HG02852 (cell line): ENCODE data around the gene PRLHR.

Experiments
- ATAC-seq: cut with Tn5 transposase; IDR thresholded peaks from one replicate; pipeline ENCODE4 v1.9.1; 2021; ENCODE audit warnings: mild to moderate bottlenecking, moderate library complexity; ENCODE audit not compliant: unreplicated experiment

Gene PRLHR

DNA sequence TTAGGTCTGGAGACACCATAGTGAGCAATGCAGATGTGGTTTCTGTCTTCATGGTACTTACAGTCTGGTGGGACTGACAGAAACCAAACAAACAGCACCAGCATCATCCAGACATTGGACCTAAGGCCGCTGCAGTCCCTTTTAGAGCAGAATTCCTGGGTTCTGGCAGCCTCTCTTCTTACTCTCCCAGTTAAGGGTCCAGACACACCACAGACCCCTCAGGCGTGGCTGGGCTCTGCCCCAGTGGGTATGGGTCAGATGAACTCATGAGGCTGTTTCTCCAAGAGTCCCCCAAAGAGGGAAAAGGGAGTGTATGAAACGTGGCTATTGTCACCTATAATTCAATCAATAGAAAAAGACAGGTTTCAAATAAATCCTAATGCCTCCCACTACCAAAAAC is 31.3 kb downstream of the PRLHR start:
- no peak for ATAC-seq

- no peak for ATAC-seq
These were observed 32.0 kb downstream of the PRLHR start for GRCh38 chr10:118563373-118563890.

GRCh38 chr10:118562851-118563250 is 32.6 kb downstream of the PRLHR start:
- ATAC-seq: no peak

DNA sequence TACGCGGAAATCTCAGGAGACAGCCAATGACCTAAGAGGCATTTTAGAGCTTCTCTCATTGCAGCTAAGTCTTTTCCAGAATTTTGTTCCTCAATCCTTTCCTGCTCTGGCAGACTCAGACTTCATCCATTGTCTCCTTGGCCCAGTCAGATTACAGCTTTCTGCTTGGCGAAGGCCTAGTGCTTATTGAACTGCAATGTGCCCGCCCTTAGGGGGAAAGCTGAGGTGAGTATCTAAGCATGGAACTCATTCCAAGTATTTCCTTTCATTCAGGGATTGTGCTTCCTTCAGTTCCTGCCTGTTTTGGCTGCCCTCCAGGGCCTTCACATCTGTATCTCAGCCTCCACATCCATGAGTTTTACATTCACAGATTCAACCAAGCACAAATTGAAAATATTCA is 37.5 kb downstream of the PRLHR start:
- no peak for ATAC-seq

DNA sequence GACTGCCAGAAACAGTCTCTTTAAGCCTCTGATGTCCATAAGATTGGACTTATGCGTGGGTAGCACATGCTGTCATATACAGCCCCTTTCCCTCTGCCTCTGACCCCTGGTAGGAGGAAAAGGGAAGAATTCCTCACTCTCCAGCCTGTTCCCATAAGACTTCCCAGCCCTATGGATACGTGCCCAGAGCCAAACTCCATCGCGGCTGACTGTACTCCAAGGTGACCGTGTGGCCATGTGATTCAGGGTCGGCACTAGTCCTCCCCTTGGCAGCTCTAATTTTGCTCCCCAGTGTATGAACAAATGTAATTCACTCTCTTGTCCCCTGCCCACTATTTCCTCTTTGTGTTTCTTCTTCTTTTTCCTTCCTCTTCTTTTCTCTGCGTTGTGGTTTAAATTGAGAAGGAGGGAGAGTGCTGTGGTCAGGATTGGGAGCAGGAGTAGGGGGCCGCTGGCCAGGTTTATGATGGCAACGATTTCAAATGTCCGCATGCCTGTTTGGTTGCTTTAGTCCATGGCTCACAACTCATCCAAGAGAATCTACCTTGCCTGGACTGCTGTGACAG is 43.8 kb downstream of the PRLHR start:
- no peak for ATAC-seq

DNA sequence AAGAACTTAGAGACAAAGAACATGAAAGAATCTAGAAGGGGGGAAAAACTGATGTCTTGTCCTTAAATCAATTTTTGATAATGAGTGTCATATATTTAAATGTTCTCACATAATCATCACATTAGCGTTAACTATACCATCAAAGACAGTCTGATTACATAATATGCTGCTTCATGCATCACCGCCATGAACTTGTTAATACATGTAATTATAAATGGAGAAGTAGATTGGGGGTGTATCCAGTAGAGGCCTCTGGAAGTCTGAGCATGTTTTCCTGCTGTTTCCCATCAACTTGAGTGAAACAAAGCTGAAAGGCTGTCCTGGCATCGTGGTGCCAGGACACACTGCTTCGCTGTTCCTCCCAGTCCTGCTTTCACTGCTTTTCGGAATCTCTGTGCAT is 48.2 kb downstream of the PRLHR start:
- no peak for ATAC-seq

- ATAC-seq: no peak
These were observed 49.0 kb downstream of the PRLHR start for GRCh38 chr10:118546479-118546878.

DNA sequence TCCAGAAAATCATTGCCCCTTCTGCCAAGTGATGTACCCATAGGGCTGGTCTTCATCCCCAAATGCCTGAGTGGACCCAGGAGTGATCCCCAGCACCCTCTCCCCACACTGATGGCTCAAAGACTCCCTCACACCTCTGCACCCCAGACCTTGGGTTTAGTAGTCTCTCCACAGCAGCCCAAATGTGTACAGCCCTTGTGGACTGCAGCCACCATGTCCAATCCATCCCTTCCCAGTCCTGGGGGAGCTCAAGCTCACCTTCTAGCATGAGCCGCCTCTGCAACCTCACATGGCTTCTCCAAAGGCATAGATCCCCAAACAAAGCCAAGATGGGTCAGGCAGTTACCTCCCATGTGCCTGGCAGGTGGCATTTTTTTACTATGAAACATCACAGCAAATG is 50.1 kb downstream of the PRLHR start:
- ATAC-seq: no peak

DNA sequence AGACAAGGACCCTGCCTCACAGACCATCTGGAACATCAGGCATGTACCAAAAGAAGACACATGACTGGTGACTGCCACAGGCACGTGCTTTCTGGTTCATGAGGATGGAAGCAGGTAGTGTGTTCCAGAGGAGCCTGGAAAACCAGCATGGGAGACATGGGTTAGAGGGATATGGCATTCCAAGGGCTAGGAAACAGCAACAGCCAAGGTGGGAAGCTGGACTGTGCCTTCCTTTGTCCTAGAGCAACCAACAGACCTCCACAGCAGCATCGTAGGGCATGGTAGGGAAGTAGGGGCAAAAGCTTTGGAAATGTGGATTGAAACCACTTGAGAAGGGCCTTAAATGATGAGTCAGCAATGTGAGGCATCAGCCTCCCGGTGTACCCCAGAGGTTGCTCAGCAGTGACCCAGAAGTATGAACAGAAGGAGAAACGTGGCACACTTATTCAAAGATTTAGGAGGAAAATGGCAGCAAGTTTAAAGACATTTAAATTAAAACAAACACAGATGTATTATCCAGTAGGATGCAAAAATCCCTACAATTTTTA is 51.0 kb downstream of the PRLHR start:
- ATAC-seq: no peak

GRCh38 chr10:118543714-118544400 is 51.6 kb downstream of the PRLHR start:
- no peak for ATAC-seq

GRCh38 chr10:118542745-118543144 is 52.7 kb downstream of the PRLHR start:
- no peak for ATAC-seq

GRCh38 chr10:118542205-118542604 is 53.2 kb downstream of the PRLHR start:
- ATAC-seq: no peak

DNA sequence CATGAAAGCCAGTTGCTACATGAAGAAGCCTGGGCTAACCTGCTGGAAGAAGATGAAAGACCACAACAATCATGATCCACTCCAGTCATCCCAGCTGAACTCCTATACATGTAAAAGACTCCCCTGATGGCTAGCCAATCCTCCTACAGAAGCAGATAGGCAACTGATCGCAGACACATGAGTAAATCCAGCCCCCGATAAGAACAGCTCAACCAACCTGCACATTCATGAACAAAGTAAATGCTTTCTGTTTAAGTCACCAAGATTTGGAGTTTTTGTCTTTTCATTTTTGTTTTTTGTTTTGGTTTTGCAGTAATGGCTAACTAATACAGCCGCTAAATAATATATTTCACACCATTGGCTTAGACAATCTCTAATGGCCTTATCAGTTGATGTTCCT is 53.7 kb downstream of the PRLHR start:
- ATAC-seq: no peak
